AG04449 (cell line): ENCODE measurements around the gene AP3D1.
"Not testable (repeated sequence)": the region's sequence is repeated elsewhere in the genome, so short reads cannot be mapped to it uniquely, and the experiment has no call there.

Experiments used
- CTCF ChIA-PET: fragments of 350-600 bp; formaldehyde crosslinking; extraction: SDS; loops from one replicate; lab custom pipeline; 2021; ENCODE audit warnings: antibody characterized with exemption; lab: Yijun Ruan, JAX
- POLR2A ChIA-PET: fragments of 400-600, 350-600 bp; formaldehyde crosslinking; extraction: SDS; loops from one replicate; lab custom pipeline; 2020; ENCODE audit warnings: antibody characterized with exemption, inconsistent platforms; lab: Yijun Ruan, JAX
- DNase-seq: peaks from one replicate; pipeline ENCODE4 v3.0.0-alpha.2; 2010; ENCODE audit warnings: low read depth, low spot score
- H3K4me3 ChIP-seq: 2 replicates; pipeline ENCODE4 v1.5.1; 2011; ENCODE audit warnings: low read depth, mild to moderate bottlenecking, control low read depth, low read length
- TF ChIP-seq, protein P1 (sequence below): IDR thresholded peaks from one replicate; pipeline ENCODE4 v1.5.1; 2011; ENCODE audit warnings: mild to moderate bottlenecking, moderate library complexity, low read length, control low read depth, inconsistent platforms; ENCODE audit not compliant: insufficient read depth; ENCODE audit errors: missing control alignments

AP3D1 gene

DNA sequence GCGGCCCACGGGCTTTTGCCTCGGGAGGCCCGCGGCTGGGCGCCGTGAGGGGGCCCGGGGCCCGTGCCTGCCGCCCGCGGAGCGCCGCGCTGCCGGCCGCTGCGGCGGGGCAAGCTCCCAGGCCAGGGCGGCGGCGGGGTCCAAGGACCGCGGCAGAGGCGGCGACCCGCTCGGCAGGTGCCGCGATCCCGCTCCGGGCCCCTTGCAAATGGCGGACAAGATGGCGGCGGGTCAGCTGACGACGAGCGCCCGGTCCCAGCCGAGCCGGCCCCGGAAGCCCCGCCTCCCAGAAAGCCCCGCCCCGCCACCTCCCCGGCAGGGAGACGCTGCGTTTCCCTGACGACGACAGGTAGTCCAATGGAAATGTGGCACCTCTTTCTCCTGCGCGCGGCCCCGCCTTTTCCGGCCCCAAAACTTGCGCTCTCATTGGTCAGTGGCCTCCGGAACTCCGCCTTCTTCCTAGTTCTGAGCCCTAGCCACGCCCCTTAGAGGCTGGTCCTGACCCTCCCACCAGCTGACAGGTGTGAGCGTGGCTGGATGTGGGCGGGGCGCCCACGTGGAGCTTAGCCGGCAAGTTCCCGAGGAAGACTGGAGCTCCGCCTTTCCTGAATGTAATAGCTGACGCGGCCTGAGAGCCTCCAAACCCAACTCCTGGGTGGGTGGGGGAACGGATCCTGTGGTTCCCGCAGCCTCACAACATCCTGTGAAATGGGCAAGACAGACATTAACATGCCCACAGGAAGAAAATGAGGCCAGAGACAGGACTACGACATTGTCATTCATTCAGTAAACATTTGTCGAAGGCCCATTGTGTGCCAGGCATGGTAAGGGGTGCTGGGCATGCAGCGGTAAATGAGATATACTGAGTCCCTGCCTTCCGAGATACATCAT is at the start of gene AP3D1:
Gene AP3D1, minus strand, starts transcription at position 228 of the 891 bp plus-strand sequence. CDS start 232 bp downstream, outside the sequence.
- peak within 1 kb of the TSS; percentile 92 for H3K4me3 ChIP-seq
- TF ChIP-seq, protein P1, sequence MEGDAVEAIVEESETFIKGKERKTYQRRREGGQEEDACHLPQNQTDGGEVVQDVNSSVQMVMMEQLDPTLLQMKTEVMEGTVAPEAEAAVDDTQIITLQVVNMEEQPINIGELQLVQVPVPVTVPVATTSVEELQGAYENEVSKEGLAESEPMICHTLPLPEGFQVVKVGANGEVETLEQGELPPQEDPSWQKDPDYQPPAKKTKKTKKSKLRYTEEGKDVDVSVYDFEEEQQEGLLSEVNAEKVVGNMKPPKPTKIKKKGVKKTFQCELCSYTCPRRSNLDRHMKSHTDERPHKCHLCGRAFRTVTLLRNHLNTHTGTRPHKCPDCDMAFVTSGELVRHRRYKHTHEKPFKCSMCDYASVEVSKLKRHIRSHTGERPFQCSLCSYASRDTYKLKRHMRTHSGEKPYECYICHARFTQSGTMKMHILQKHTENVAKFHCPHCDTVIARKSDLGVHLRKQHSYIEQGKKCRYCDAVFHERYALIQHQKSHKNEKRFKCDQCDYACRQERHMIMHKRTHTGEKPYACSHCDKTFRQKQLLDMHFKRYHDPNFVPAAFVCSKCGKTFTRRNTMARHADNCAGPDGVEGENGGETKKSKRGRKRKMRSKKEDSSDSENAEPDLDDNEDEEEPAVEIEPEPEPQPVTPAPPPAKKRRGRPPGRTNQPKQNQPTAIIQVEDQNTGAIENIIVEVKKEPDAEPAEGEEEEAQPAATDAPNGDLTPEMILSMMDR = no peak
- ChIA-PET POLR2A (interaction anchor here (0.6 to 1.3 kb wide), 7 partner anchors 12 to 326 kb away, joined by 3 to 5 read pairs (median 3); partner anchors contain the start of gene DOT1L), CTCF (interaction anchor here (1.0 to 3.4 kb wide), 3 partner anchors 9 to 164 kb away, joined by 3 to 14 read pairs (median 3); no protein-coding TSS in a partner anchor)
- DNase-seq = peak; percentile 96

DNA sequence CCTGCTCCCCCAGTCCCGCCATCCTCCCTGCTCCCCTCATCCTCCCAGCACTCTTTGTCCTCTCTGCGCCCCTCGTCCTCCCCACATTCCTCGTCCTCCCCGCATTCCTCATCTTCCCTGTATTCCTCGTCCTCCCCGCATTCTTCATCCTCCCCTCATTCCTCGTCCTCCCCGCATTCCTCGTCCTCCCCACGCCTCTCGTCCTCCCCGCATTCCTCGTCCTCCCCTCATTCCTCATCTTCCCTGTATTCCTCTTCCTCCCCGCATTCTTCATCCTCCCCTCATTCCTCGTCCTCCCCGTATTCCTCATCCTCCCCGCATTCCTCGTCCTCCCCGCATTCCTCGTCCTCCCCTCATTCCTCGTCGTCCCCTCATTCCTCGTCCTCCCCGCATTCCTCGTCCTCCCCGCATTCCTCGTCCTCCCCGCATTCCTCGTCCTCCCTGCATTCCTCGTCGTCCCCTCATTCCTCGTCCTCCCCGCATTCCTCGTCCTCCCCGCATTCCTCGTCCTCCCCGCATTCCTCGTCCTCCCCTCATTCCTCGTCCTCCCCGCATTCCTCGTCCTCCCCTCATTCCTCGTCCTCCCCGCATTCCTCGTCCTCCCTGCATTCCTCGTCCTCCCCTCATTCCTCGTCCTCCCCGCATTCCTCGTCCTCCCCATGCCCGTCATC is 49.4 kb upstream of the AP3D1 start:
- POLR2A ChIA-PET, CTCF ChIA-PET: not testable (repeated sequence)

DNA sequence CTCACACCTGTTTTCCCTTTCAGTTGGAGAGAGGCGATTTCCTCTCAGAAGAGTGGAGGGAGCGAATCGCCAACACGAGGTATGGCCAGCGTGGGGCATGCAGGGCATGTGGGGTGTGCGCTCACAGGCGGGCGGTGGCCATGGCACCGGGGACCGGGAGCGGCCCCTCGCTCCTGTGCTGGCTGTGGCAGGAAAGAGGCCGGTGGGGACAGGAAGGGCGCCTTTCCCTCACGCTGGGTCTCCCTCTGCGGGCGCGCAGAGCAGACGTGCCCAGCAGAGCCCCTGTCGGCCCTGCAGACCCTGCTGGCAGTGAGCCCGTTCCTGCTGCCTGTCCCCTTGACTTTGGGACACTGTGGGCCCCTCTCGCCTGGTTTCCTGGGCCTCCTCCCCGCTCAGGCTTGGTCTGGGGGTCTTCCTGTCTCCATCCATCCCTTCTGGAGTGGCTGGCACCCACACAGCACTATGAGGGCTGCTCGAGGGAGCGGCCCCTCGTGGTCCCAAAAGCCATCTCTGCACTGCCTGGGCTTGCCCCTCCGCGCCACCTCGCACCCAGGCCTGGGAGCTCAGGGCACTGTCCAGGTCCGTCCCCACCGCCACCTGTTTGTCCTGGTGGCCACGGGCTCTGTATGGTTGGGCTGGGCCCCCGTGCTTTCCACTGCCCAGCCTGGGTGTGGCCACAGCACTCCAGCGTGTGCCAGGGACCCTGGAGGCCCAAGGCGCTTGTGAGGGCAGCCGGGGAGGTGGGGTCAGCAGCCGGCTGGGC is 48.7 kb upstream of the AP3D1 start:
- TF ChIP-seq, protein P1 = no peak
- H3K4me3 ChIP-seq = no peak overlapping the region
- POLR2A ChIA-PET = no interaction called here
- DNase-seq = no peak
- CTCF ChIA-PET = interaction anchor here (0.5 to 0.8 kb wide), 2 partner anchors 15 to 44 kb away, joined by 3 to 4 read pairs; no protein-coding TSS in a partner anchor

More for the DNA sequence above, 49.4 kb upstream of the AP3D1 start:
- H3K4me3 ChIP-seq, DNase-seq: not testable (repeated sequence)

DNA sequence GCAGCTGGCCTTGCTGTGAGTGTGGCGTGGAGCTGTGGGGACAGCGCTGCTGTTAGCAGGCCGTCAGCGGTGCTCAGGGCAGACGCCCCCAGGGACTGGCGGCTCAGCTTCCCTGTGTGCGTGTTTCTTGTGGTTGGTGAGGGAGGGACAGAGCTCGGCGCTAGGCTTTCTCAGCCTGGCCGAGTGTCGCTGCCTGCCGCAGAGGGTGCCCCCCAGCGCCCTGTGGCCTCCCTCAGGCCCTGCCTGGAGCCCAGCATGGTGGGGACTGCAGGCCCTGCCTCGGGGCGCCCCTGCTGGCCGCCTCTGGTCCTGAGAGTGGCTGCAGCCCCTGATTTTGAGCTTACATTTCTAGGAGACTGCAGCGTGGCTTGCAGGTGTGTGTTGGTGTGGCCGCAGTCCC is 47.8 kb upstream of the AP3D1 start:
- H3K4me3 ChIP-seq = no peak overlapping the region
- ChIA-PET POLR2A (no interaction called here), CTCF (interaction anchor here (0.5 to 0.8 kb wide), 3 partner anchors 9 to 43 kb away, joined by 3 to 4 read pairs (median 3); no protein-coding TSS in a partner anchor)
- no peak for DNase-seq
- TF ChIP-seq, protein P1 = peak; percentile 40

DNA sequence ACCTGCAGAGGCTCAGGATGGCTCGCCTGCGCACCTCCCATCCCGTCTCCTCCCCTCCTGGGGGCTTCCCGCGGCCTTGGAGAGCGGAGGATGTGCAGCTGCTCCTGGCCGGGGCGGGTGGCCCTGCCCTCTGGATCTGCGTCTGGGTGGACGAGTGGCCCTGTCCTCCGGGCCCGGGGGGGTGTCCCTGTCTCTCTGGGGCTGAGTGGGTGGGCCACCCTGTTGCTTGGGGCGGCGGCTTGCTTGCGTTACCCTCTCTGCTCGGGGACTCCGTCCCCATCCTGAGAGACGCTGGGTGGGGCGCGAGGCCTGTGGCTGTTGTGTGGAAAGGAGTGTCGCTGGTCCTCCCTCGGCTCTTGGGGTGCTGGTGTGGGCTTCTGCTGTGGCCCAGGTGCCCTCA is 47.0 kb upstream of the AP3D1 start:
- TF ChIP-seq, protein P1 = no peak
- ChIA-PET POLR2A (no interaction called here), CTCF (interaction anchor here (0.7 kb wide), 1 partner anchor 9 kb away, joined by 3 read pairs; no protein-coding TSS in a partner anchor)
- no peak for DNase-seq
- no peak overlapping the region for H3K4me3 ChIP-seq

DNA sequence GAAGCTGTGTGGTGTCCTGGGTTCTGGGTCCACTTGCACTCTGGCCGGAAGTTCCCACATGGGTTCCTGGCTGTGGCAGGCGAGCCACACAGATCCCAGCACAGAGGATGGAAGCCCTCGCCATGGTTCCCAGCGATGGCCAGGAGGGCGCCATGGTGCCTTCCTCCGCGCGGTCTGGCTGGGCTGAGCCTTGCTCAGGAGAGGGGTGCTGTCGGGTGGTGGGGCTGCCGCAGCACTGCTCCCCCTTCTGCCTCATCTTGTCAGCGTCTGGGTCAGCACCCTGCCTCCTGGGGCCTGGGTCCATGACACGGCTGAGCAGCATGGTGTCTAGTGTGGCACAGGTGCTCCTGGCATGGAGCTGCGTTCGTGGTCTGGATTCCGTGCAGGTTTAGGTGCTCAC is 45.9 kb upstream of the AP3D1 start:
- no peak overlapping the region for H3K4me3 ChIP-seq
- POLR2A ChIA-PET = no interaction called here
- no peak for DNase-seq
- CTCF ChIA-PET = no interaction called here
- TF ChIP-seq, protein P1 = no peak
